HepG2 (cell line): ENCODE measurements around the gene GP2. TPM values are rescaled to one million over a fixed set of nuclear protein-coding genes. Genes with fewer than 3 reads are reported as not detected.

Experiments used
- CBX5 ChIP-seq: sonication (generic); formaldehyde crosslinking; IDR thresholded peaks from 2 replicates; pipeline ENCODE4 v1.4.0; 2020; ENCODE audit warnings: missing genetic modification reagents, borderline replicate concordance
- ERF ChIP-seq: IDR thresholded peaks from 2 replicates; pipeline ENCODE4 v1.6.1; 2018; ENCODE audit warnings: missing biosample characterization, missing genetic modification reagents
- FOXP1 ChIP-seq, 2 experiments: fragments of 450-650 bp in 1 of 2; IDR thresholded peaks; 2 replicates each; pipeline ENCODE4 v1.6.1; 2017 to 2018; ENCODE audit warnings: antibody characterized with exemption in 1 of 2
- HCFC1 ChIP-seq: fragments of 150-350 bp; IDR thresholded peaks from 2 replicates; pipeline ENCODE4 v1.6.1; 2014; ENCODE audit warnings: low read depth, low read length
- HOXA5 ChIP-seq: sonication (generic); formaldehyde crosslinking; IDR thresholded peaks from 2 replicates; pipeline ENCODE4 v1.4.0; 2020; ENCODE audit warnings: missing genetic modification reagents
- JUND ChIP-seq: sonication (generic); formaldehyde crosslinking; IDR thresholded peaks from 2 replicates; pipeline ENCODE4 v1.8.0; 2022; ENCODE audit warnings: mild to moderate bottlenecking, missing genetic modification reagents
- KDM2A ChIP-seq: sonication (generic); formaldehyde crosslinking; IDR thresholded peaks from 2 replicates; pipeline ENCODE4 v1.4.0; 2020; ENCODE audit warnings: low read depth, missing genetic modification reagents, borderline replicate concordance
- NFYB ChIP-seq: sonication (generic); formaldehyde crosslinking; IDR thresholded peaks from 2 replicates; pipeline ENCODE4 v1.4.0; 2020; ENCODE audit warnings: missing genetic modification reagents
- RELA ChIP-seq: sonication (generic); formaldehyde crosslinking; IDR thresholded peaks from 2 replicates; pipeline ENCODE4 v1.4.0; 2020; ENCODE audit warnings: missing genetic modification reagents
- RXRB ChIP-seq: IDR thresholded peaks from 2 replicates; pipeline ENCODE4 v1.6.1; 2016; ENCODE audit warnings: borderline replicate concordance, missing genetic modification reagents, missing compliant biosample characterization
- SMAD3 ChIP-seq: sonication (generic); formaldehyde crosslinking; IDR thresholded peaks from 2 replicates; pipeline ENCODE4 v1.4.0; 2020; ENCODE audit warnings: missing genetic modification reagents
- WIZ ChIP-seq: sonication (generic); formaldehyde crosslinking; IDR thresholded peaks from 2 replicates; pipeline ENCODE4 v1.5.1; 2020; ENCODE audit warnings: mild to moderate bottlenecking, missing genetic modification reagents
- YEATS2 ChIP-seq: sonication (generic); formaldehyde crosslinking; IDR thresholded peaks from 2 replicates; pipeline ENCODE4 v1.4.0; 2020; ENCODE audit warnings: missing genetic modification reagents, borderline replicate concordance
- ZBTB26 ChIP-seq: IDR thresholded peaks from 2 replicates; pipeline ENCODE4 v1.6.1; 2016; ENCODE audit warnings: missing compliant biosample characterization, missing genetic modification reagents, borderline replicate concordance
- ZMYM3 ChIP-seq: sonication (generic); formaldehyde crosslinking; IDR thresholded peaks from 2 replicates; pipeline ENCODE4 v1.5.1; 2020; ENCODE audit warnings: mild to moderate bottlenecking, missing genetic modification reagents
- ZNF446 ChIP-seq: sonication (generic); formaldehyde crosslinking; IDR thresholded peaks from 2 replicates; pipeline ENCODE4 v1.5.0; 2020; ENCODE audit warnings: mild to moderate bottlenecking, missing genetic modification reagents
- ZNF556 ChIP-seq: sonication (generic); formaldehyde crosslinking; IDR thresholded peaks from 2 replicates; pipeline ENCODE4 v1.4.0; 2020; ENCODE audit warnings: mild to moderate bottlenecking, missing genetic modification reagents, borderline replicate concordance
- ZNF646 ChIP-seq: sonication (generic); formaldehyde crosslinking; IDR thresholded peaks from 2 replicates; pipeline ENCODE4 v1.9.0; 2021; ENCODE audit warnings: mild to moderate bottlenecking, missing genetic modification reagents
- ZNF772 ChIP-seq: sonication (generic); formaldehyde crosslinking; IDR thresholded peaks from 2 replicates; pipeline ENCODE4 v1.5.0; 2020; ENCODE audit warnings: mild to moderate bottlenecking, missing genetic modification reagents
- polyA plus RNA-seq, 8 experiments: library from polyadenylated mRNA; depleted of rRNA in 3 of 8; stranded (reverse) in 7 of 8; unstranded in 1 of 8; fragments of >200 nt; fragmentation: Illumina TruSeq in 4 of 8; extraction: Trizol in 4 of 8; gene quantifications; 2 replicates each; pipeline versions ENCODE4 v1.2.1 to v1.2.3, GENCODE V29; 2011 to 2016; ENCODE audit warnings: low read depth in 4 of 8, missing spikeins in 1 of 8, mixed read lengths in 1 of 8; ENCODE audit not compliant: insufficient read depth in 1 of 8
- total RNA-seq, 5 experiments: library from RNA; depleted of rRNA; stranded (reverse); fragments of >200 nt; fragmentation: Illumina TruSeq; extraction: Trizol; gene quantifications; 2 replicates each; pipeline ENCODE4 v1.2.3, GENCODE V29; 2016; ENCODE audit warnings: low read depth in 1 of 5

The GP2 gene
- total and polyA plus RNA-seq, 2 of the 13 experiments (the other 11 are each of a cell fraction or from before 2014, with no cell fraction given) = 0.15 to 0.69 TPM

- TF ChIP-seq KDM2A (CRISPR knock-in tag) (peak; percentile 63; the same call in 1 of the 2 replicates), ZMYM3 (0 out of 2 replicates have a peak, but pooled peaks have one; percentile 38), ZBTB26 (CRISPR knock-in tag) (peak; percentile 63; the same call in 1 of the 2 replicates), HOXA5 (CRISPR knock-in tag) (no peak), FOXP1 (IDR thresholded peaks at IDR 0.05) (no peak), FOXP1 (CRISPR knock-in tag; IDR thresholded peaks at IDR 0.05) (no peak), SMAD3 (CRISPR knock-in tag) (0 out of 2 replicates have a peak, but pooled peaks have one; percentile 33), WIZ (CRISPR knock-in tag) (0 out of 2 replicates have a peak, but pooled peaks have one; percentile 11), RELA (CRISPR knock-in tag) (no peak), NFYB (CRISPR knock-in tag) (no peak), ZNF556 (CRISPR knock-in tag) (no peak), HCFC1 (no peak), ZNF772 (peak; percentile 62; the same call in 1 of the 2 replicates), ERF (CRISPR knock-in tag) (peak; percentile 70; the same call in 1 of the 2 replicates), RXRB (0 out of 2 replicates have a peak, but pooled peaks have one; percentile 41), ZNF446 (CRISPR knock-in tag) (peak; percentile 52; the same call in 1 of the 2 replicates), ZNF646 (0 out of 2 replicates have a peak, but pooled peaks have one; percentile 43), JUND (CRISPR knock-in tag) (no peak), CBX5 (0 out of 2 replicates have a peak, but pooled peaks have one; percentile 39), YEATS2 (CRISPR knock-in tag) (no peak; the same call in 1 of the 2 replicates)
These were observed 26.8 kb downstream of the GP2 start (continued) for GRCh38 chr16:20300312-20301097.
